HG03432 (cell line): Measurements from ENCODE around the gene CDH2.

Experiments used
- ATAC-seq: cut with Tn5 transposase; IDR thresholded peaks from one replicate; pipeline ENCODE4 v1.9.1; 2021; ENCODE audit warnings: mild to moderate bottlenecking, moderate library complexity; ENCODE audit not compliant: unreplicated experiment

CDH2 gene

DNA sequence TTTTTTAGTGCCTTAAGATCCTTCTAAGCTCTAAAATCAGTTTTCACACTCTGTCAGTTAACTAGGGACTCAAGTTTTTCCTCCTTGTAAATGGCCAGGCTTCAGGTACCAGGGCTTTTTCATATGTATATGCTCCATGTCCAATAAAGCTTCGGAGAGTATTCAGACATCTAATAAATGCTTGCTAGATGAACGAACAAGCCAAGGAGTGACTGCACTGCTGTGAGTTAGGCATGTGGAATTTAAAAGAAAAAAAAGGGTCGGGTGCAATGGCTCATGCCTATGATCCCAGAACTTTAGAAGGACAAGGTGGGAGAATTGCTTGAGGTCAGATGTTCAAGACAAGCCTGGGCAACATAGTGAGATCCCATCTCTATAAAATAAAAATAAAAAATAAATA is 81.9 kb downstream of the CDH2 start:
- ATAC-seq, result no peak

- ATAC-seq, result no peak
Measured at GRCh38 chr18:28091197-28091596, 85.7 kb downstream of the CDH2 start.

- ATAC-seq, result no peak
Measured at GRCh38 chr18:28088477-28088876, 88.5 kb downstream of the CDH2 start.

GRCh38 chr18:28086670-28087552 is 90.0 kb downstream of the CDH2 start:
- ATAC-seq, result no peak

DNA sequence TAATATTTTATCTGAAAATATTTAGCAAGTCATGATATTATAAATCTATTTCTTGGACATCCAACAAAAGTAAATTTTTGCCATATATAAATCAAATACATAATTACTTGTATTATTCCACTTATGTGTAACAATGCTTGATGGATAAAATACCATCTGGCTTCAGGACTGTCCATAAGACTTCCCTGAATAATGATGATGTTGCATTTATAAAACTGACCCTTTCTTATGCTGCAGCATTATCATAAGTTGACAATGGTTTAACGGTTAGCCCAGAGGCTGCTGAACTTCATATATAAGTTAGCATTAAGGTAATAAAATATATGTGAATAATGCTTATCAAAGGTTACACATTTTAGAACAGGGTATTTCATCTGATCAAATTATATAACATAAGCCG is 95.4 kb downstream of the CDH2 start:
- ATAC-seq, result no peak

GRCh38 chr18:28080876-28081300 is 96.0 kb downstream of the CDH2 start:
- ATAC-seq, result peak; percentile 46

DNA sequence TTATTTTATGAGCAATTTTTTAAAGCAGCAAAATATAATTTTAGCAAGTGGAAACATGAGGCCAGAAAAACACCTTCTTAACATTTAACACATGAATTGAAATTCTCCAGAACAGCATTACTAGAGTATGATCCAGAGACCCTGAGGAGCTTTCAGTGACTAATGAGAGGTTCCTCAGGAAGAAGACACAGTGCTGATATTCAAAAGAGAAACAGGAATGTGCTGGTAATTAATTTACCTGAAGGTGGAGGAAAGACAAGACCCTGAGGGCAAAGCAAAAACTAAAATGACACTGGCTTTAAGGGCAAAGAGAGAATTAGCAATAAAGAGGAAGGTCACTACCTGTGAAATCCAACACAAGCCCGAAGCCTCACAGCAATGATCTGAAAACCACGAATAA is 97.0 kb downstream of the CDH2 start:
- no peak for ATAC-seq

DNA sequence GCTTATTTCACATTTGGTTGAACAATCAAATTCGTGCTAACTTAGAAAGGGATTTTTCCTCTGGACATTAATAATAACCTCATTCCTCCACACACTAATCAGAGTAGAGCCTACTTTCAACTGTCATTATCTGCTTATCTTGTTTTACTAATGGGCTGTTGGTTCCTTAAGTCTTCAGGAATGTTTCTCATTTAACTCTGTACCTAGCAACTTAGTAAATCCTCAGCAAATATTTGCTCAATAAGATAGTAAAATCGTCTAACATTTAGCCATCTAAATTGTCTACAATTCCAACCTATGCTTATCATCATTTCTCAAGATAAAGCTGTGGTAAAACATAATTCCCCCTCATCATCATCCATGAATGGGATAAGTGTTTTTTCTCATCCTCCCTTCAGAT is 98.1 kb downstream of the CDH2 start:
- ATAC-seq, result no peak

GRCh38 chr18:28078298-28078697 is 98.6 kb downstream of the CDH2 start:
- ATAC-seq, result no peak

DNA sequence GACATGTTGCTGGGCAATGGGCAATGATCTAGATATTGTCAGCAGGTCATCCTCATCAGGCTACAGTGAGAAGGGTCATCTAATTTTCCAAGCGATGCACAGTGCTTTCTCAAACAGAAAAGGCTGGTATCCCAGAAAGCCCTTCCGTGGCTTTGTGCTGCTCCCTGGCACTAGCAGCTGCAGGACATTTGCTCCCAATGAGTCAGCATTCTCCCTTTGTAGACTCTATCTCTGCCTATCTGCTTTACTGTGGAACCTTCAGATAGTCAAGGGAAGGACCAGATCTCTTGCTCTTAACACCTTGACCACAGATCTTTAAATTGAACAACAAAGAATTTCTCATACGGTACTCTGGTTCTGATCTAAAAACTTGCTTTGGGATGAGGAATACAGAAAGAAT is 101.4 kb downstream of the CDH2 start:
- ATAC-seq, result no peak

DNA sequence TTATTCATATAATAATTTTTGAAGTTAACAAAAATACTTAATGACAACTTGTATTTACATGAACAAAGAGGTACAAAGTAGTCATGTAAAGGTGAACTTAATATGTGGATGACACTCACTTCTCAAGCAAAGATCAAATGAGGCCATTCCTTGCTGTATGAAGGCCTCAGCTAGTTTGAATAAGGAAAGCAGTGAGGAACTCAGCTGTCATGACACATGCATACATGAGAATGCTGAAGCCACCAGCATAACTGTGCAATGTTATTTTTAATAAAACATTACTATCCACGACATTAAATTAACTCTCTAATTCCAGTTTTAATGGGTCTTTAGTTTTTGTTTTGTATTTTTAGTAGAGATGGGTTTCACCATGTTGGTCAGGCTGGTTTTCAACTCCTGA is 102.9 kb downstream of the CDH2 start:
- no peak for ATAC-seq

DNA sequence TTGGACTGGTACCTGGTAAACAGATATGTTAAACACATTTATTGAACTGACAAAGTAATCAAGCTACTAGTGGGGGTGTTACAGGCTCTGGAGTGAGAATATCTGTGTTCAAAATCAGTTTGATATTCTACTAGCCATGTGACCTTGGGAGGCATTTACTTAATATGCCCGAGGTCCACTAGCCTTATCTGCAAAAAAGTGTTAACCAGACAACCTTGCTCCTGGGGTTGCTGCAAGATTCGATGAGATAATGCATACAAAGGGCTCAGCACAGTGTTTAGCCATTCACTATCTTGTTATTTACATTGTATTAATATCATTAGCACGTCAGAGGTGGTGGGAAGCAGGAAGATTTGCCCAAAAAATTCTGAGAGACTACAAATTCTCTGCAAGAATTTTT is 103.3 kb downstream of the CDH2 start:
- no peak for ATAC-seq

DNA sequence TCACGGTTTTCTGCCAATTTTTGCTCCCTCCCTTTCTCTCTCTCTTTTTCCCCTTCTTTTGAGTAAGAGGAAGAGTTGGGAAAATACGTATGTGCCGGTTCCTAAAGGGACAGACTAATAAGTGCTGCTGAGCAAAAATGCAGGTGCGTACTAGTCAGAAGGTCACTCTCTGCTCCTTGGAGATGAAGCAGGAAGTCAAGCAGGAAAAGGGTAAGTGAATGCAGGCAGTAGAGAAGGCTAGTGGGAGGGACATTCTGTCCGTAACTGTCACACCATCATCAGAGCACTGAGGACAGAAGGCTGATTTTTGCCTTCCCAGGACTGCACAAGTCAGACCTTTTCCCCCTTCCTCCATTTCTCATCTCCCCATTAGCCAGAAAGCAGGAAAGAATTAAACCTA is 105.7 kb downstream of the CDH2 start:
- no peak for ATAC-seq

- ATAC-seq, result no peak
Measured at GRCh38 chr18:28068207-28068606, 108.7 kb downstream of the CDH2 start.

GRCh38 chr18:28067346-28067745 is 109.6 kb downstream of the CDH2 start:
- no peak for ATAC-seq

GRCh38 chr18:28065793-28066186 is 111.1 kb downstream of the CDH2 start:
- no peak for ATAC-seq

DNA sequence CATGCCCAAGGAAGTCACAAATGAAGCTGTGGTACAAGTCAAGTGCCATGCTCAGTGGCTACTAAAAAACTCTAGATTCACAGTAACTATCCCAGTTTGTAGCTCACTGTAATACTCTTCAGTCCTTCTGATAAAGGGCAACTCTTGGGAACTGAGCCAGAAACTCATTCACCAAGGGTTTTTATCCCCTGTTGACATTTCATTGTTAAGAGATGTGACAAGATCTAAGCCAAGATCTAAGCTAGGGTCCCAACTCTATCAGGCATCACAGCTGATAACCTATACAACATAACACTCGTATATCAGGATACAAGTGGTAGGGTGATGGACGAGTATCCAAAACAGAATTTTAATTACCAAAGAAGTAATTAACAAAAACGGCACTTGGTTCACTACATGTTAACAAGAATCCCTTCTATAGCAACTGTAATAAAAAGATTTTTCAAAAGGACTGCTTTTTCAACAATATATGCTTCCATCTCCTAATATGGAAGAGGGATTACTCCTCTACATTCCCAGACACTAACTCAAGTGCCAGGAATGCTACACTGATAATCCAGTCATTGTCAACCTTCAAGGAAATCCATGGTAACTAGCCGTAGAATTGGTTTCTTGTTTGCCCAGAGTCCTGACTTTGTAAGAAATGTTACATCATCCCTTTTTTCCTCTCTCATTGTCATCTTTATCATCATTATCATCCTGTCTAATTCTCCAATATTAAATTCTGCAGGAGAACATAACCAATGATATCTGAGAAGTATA is 111.7 kb downstream of the CDH2 start:
- no peak for ATAC-seq

- ATAC-seq, result no peak
Measured at GRCh38 chr18:28063926-28064325, 113.0 kb downstream of the CDH2 start.

DNA sequence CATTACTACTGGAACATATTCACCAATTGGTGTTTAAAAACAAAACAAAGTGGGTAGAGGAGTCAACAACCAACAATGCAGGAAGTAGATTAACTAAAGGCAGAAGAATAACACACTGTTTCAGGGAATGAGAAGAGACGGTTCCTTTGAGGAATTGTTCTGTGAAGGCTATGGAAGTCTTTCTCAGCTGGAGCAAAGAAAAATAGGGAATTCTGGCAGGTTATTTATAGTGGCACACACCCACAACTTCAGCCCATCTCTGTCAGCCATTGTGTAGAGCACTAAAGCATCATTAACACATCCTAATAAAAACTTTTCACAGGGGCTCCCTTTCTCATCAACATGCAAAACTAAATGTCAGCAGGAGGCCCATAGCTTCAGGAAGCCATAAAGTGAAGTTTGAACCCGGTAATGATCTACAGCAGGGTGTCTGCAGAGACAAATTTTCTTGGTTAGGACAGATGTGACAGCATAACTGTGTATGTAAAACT is 113.6 kb downstream of the CDH2 start:
- ATAC-seq, result no peak

- ATAC-seq, result no peak
Measured at GRCh38 chr18:28062443-28062842, 114.5 kb downstream of the CDH2 start.

DNA sequence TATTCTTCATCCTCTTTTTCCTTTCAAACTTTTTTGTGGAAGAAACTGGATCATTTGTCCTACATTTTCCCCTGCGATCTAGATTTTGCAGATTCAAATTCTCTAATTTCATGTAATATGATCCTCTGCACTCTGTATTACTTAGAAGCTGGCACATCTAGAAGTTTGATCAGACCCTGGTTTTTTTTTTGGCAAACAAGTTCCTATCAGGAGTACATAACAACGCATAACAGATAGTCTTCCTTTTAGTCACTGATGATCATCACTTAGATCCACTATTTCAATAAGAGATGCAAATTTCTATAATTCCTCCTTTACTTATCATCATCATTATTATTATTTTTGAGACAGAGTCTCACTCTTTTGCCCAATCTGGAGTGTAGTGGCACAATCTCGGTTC is 117.1 kb downstream of the CDH2 start:
- ATAC-seq, result no peak

GRCh38 chr18:28050545-28050944 is 126.4 kb downstream of the CDH2 start:
- ATAC-seq, result no peak
